Activated CD4-positive, alpha-beta T cell treated with anti-CD3 and anti-CD28 coated beads, Interleukin-2, amount 50 U/mL, for 4 hours (primary cell): Measurements from ENCODE around the gene KRTAP20-1.

Source experiments
- DNase-seq, 2 experiments: peaks; one replicate each; pipeline ENCODE4 v3.0.0-alpha.2; 2020

The KRTAP20-1 gene, protein sequence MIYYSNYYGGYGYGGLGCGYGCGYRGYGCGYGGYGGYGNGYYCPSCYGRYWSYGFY

DNA sequence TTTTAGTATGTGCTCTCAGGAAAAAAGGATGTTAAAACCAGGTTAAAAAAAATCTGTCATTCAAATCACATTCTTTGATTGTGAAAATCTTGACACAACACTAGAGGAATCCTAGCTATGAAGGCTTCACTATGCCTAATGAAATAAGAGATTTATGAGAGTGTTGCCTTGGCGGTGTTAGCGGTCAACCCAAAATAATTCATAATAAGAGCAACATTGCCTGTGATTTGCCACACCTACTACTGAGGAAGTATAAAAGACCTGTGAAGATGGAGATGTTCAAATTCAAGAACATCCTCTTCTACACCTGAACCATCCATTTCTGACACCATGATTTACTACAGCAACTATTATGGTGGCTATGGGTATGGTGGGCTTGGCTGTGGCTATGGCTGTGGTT, at the start of gene KRTAP20-1:
KRTAP20-1 (plus strand) TSS at position 301 of the 400 bp plus-strand sequence; CDS start at position 331, 30 bp downstream.
- no peak for DNase-seq

- DNase-seq: no peak
Measured at GRCh38 chr21:30567617-30568016, 48.6 kb upstream of the KRTAP20-1 start.

DNA sequence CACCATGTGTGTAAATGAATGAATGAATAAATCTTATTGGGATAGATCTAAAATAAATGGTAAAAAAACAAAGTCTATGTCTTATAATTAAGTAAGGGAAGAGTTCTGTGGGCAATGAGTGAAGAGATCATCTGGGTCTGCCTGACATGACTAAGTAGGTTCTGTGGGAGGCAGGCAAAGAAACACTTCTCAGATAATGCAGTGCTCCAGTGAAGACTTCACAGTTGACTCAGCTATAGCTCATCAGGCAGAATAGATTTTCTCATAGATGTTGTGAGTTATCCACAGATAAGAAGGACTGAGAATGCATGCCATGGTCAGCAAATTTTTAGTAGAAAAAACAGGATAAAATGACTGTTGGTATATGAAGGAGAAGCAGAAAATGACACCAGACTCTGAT, 38.5 kb upstream of the KRTAP20-1 start:
- no peak for DNase-seq

GRCh38 chr21:30579346-30579745, 36.9 kb upstream of the KRTAP20-1 start:
- DNase-seq: no peak

- DNase-seq: no peak
Measured at GRCh38 chr21:30580132-30580531, 36.1 kb upstream of the KRTAP20-1 start.

- DNase-seq: no peak
Measured at GRCh38 chr21:30582870-30583269, 33.4 kb upstream of the KRTAP20-1 start.

GRCh38 chr21:30590297-30590696, 25.9 kb upstream of the KRTAP20-1 start, which contains the start of gene KRTAP22-2:
Gene KRTAP22-2, minus strand, starts transcription at chr21:30590397.
- no peak for DNase-seq

- no peak for DNase-seq
Measured at GRCh38 chr21:30592140-30592539, 24.1 kb upstream of the KRTAP20-1 start, which contains the start of gene KRTAP6-3. Gene KRTAP6-3, plus strand, starts transcription at chr21:30592440. Its CDS starts 6 bp downstream, at chr21:30592446.

DNA sequence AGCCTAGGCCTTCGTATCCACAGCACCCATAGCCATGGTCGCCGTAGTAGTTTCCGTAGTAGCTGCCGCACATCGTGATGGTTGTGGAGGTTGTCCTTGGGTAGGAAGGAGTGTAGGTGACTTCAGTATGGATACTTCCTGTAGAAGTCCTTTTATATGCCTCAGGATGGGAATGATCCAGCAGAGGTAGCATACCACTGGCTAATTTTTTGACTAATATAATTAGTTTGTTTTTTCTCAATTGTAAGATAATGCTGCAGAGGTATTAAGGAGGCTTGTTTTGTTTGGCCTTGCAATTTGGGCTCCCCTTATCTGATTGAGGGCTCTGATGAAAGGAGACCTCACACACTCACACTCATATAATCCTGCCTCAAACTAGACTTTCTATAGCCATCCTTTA, 17.4 kb upstream of the KRTAP20-1 start, which contains the start of gene KRTAP6-2:
KRTAP6-2 (minus strand) TSS at position 101 of the 400 bp plus-strand sequence; CDS start at position 73, 28 bp downstream.
- no peak for DNase-seq

- no peak for DNase-seq
Measured at GRCh38 chr21:30600787-30601186, 15.4 kb upstream of the KRTAP20-1 start, which contains the start of gene KRTAP22-1. Gene KRTAP22-1, plus strand, starts transcription at chr21:30601087.

DNA sequence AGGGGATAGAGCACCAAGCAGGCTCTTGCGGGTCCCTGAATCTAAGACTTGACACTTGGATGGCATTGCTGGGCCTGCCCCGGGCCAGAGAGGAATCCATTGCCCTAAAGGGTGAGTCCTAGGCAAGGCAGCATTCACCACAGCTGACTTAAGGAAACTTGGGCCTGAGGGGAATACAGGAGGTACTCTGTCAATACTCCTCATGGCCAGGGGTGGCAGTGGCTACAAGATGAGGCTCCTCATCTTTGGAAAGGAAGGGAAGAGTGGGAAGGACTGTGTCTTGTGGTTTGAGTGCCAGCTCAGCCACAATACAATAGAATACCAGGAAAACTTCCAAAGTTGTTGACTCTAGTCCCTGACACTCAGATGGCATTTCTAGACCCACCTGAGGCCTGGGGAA, 10.3 kb upstream of the KRTAP20-1 start:
- no peak for DNase-seq

GRCh38 chr21:30612132-30612531, 4.1 kb upstream of the KRTAP20-1 start:
- no peak for DNase-seq

GRCh38 chr21:30613836-30614235, 2.4 kb upstream of the KRTAP20-1 start, which contains the start of gene KRTAP6-1:
Gene KRTAP6-1, minus strand, starts transcription at chr21:30613930. Its CDS starts 26 bp downstream, at chr21:30613904.
- DNase-seq: no peak

DNA sequence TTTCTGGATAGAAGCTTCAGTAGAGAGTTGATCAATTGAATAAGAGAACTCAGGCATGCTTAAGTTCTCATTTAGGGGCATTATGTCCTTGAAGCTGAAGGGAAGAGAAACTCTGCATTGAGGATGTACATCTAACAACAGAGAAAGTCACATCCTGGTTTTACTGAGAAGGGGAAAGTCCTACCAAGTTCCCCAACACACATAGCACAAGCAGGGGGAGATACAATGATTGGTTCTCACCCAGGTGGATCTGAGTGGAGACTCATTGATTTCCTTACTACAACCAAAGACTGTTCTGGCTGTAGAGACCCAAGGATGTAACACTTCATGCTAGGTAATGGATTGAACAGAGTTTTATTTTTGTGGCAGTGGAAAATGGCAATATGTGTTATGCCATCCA, 1.0 kb upstream of the KRTAP20-1 start:
- no peak for DNase-seq

DNA sequence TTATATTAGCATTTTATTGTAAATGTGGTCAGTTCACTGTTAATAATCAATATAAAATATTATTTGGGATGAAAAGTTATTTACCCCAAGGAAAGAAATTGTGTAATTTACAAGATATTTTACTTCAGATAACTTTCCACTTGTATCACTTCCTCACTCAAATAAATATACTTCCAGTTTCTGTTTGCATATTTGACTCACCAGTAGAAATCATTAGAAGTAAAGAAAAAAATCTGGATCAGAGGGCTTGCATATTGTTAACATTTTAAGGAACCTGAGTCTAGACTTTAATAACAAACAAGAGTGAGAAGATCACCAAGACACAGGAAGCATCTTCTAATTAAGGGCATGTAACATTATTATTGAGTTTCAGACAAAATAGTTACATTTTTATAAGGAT, 3.9 kb downstream of the KRTAP20-1 start:
- DNase-seq: no peak

GRCh38 chr21:30620522-30620921, 4.3 kb downstream of the KRTAP20-1 start, which contains the start of gene KRTAP20-4:
Gene KRTAP20-4, plus strand, starts transcription at chr21:30620627.
- no peak for DNase-seq

GRCh38 chr21:30623362-30623761, 7.1 kb downstream of the KRTAP20-1 start:
- DNase-seq: no peak

GRCh38 chr21:30625449-30626165, 9.4 kb downstream of the KRTAP20-1 start:
- no peak for DNase-seq

- DNase-seq: no peak
Measured at GRCh38 chr21:30628109-30628508, 11.9 kb downstream of the KRTAP20-1 start.

GRCh38 chr21:30629200-30629599, 13.0 kb downstream of the KRTAP20-1 start:
- no peak for DNase-seq

- DNase-seq: no peak
Measured at GRCh38 chr21:30634906-30635305, 18.7 kb downstream of the KRTAP20-1 start, which contains the start of gene KRTAP20-2. Gene KRTAP20-2, plus strand, starts transcription at chr21:30635206. Its CDS starts 58 bp downstream, at chr21:30635264.

DNA sequence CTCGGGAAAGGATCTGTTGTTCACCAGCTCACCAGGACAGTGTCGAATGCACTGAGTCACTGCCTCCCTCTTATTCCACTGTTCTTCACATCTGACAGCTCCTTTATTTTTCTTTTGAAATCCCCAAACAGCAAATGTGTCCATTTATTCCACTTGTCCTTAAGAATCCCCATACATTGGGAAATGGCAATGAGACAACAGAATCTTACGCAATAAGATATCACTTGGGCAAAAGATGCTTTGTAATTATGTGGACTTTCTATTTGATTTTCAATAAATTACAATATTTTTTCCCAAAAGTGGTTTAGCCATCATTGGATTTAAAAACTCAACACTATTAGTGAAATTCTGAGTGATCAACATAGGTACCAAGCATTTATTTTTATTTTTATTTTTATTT, 22.5 kb downstream of the KRTAP20-1 start:
- no peak for DNase-seq

DNA sequence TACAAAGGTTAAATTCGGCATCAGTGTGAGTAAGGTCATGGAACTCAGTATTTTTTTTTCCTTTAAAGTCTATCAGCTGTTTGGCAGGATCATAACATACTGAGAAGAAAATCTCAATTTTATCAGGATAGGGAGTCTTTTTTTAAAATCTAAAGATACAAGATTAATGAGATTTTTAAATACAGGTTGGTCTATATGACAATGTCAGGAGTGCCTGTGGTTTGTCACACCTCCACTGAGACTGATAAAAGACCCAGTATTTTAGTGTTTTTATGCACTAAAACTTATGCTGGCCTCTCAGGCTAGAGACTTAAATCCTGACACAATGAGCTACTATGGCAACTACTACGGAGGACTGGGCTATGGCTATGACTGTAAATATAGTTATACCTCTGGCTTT, 26.3 kb downstream of the KRTAP20-1 start, which contains the start of gene KRTAP20-3:
KRTAP20-3 (plus strand) TSS at position 301 of the 400 bp plus-strand sequence.
- no peak for DNase-seq

GRCh38 chr21:30646904-30647414, 30.7 kb downstream of the KRTAP20-1 start:
- DNase-seq: no peak
